SKM-1 treated with dmso at 0.1 percent for 144 hours (cell line): ENCODE measurements around the gene GLIS1.
"Not testable (repeated sequence)": the region's sequence is repeated elsewhere in the genome, so short reads cannot be mapped to it uniquely, and the experiment has no call there.

Experiments
- DNase-seq: peaks from one replicate; lab custom pipeline; 2025; ENCODE audit not compliant: unreplicated experiment; lab: John Stamatoyannopoulos, UW

Gene GLIS1

GRCh38 chr1:53739109-53739681 lies at the start of gene GLIS1:
Gene GLIS1, minus strand, starts transcription at chr1:53739164. Its CDS starts 1,100 bp downstream, at chr1:53738064.
- peak; percentile 5 for DNase-seq

- DNase-seq, result no peak
Observed at GRCh38 chr1:53787655-53788054, 48.7 kb upstream of the GLIS1 start.

GRCh38 chr1:53783056-53783455 lies 44.1 kb upstream of the GLIS1 start:
- DNase-seq, result no peak

GRCh38 chr1:53781654-53782053 lies 42.7 kb upstream of the GLIS1 start:
- DNase-seq, result no peak

- DNase-seq, result no peak
Observed at GRCh38 chr1:53777272-53777671, 38.3 kb upstream of the GLIS1 start.

GRCh38 chr1:53771648-53772047 lies 32.7 kb upstream of the GLIS1 start:
- DNase-seq, result no peak

GRCh38 chr1:53769780-53770179 lies 30.8 kb upstream of the GLIS1 start:
- no peak for DNase-seq

- no peak for DNase-seq
Observed at GRCh38 chr1:53769184-53769583, 30.2 kb upstream of the GLIS1 start.

- DNase-seq, result no peak
Observed at GRCh38 chr1:53766831-53767405, 28.0 kb upstream of the GLIS1 start.

GRCh38 chr1:53766194-53766742 lies 27.3 kb upstream of the GLIS1 start:
- no peak for DNase-seq

- no peak for DNase-seq
Observed at GRCh38 chr1:53765657-53766056, 26.7 kb upstream of the GLIS1 start.

GRCh38 chr1:53763911-53764310 lies 24.9 kb upstream of the GLIS1 start:
- no peak for DNase-seq

- no peak for DNase-seq
Observed at GRCh38 chr1:53763461-53763860, 24.5 kb upstream of the GLIS1 start.

- not testable (repeated sequence) for DNase-seq
Observed at GRCh38 chr1:53760497-53760896, 21.5 kb upstream of the GLIS1 start.

GRCh38 chr1:53755874-53756273 lies 16.9 kb upstream of the GLIS1 start:
- no peak for DNase-seq

- peak; percentile 31 for DNase-seq
Observed at GRCh38 chr1:53754484-53755312, 15.7 kb upstream of the GLIS1 start.

GRCh38 chr1:53752281-53752680 lies 13.3 kb upstream of the GLIS1 start:
- no peak for DNase-seq

- no peak for DNase-seq
Observed at GRCh38 chr1:53747841-53748240, 8.9 kb upstream of the GLIS1 start.

GRCh38 chr1:53740621-53741105 lies 1.7 kb upstream of the GLIS1 start:
- DNase-seq, result no peak

GRCh38 chr1:53738205-53739108 lies 507 bp downstream of the GLIS1 start:
- DNase-seq, result no peak
